Activated T-helper 1 cell treated with Interleukin-2 at 50 U/mL for 16 hours (primary cell): ENCODE measurements around the gene S1PR1.

ENCODE experiments used
- DNase-seq: peaks from one replicate; pipeline ENCODE4 v3.0.0-alpha.2; 2020; ENCODE audit warnings: low read depth

The S1PR1 gene

DNA sequence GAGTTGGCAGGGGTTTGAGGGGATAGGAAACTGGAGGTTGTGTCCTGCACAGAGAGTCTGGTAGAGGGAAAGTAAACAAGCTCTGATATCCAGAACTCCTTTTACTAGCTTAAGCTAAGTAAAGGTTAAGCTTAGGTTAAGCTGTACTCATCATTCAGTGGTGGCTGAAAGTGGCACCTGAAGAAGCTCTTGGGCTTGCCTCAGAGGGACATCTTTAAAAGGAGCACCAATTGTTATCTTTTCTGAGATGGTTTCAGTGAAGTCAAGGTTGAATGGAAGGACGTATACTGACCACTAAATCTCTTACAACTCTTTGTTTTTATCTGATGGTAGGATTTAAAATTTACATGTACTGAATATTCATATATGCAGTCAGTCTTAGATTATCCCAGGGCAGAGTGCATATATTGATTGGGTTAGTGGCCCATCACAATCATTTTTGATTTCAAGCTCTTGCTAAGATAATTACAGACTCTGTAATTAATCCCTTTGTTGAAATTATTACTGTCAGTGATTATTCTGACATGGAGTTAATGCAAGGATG lies 43.3 kb downstream of the S1PR1 start:
- no peak for DNase-seq

DNA sequence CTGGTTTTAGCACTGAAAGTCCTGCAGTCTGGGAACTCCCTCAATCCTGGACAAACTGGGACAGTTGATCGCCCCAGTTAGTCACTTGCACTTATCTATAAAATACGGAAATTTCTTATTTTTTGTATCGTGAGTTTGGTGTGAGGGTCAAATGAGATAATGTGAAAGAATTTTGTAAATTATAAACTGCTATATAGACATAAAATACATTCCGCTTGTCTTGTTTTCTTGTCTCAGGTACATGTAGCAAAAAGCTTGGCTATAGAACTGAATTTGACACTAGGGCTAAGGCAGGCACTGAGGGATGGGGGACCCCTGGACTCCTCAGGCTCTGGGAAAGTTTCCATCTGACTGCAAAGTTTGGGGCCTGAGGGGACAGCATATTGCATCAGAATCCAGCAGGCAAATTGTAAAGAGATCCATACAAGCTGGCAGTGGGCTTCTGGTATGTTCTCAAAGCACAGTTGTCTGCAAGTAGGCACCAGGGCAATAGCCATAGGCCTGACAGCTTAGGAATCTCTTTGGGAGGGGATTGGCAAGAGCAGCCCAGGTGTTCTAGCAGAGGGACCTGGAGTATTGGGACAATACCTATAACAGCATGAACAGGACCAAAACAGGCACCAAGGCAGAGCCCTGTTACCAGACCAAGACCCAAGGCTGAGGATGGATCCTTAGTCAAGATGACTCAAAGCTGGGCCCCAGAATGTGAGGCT lies 44.3 kb downstream of the S1PR1 start:
- DNase-seq = no peak

DNA sequence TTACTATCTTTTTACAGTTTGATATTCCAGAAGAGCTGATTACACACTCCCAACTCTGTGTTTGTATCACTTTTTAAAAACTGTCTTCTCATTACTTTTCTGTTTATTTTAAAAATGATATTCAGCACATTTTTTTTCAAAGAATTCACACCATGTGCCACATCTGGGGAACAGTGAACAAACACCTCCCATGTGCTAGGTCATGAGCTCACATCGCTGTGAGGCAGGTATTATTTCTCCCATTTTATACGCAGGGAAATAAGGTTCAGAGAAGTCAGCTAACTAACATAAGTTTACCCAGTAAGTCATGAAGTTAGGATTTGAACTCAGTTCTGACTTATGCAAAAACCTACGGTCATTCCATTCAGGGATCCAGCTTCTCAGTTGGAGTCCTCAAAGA lies 44.9 kb downstream of the S1PR1 start:
- DNase-seq = no peak

DNA sequence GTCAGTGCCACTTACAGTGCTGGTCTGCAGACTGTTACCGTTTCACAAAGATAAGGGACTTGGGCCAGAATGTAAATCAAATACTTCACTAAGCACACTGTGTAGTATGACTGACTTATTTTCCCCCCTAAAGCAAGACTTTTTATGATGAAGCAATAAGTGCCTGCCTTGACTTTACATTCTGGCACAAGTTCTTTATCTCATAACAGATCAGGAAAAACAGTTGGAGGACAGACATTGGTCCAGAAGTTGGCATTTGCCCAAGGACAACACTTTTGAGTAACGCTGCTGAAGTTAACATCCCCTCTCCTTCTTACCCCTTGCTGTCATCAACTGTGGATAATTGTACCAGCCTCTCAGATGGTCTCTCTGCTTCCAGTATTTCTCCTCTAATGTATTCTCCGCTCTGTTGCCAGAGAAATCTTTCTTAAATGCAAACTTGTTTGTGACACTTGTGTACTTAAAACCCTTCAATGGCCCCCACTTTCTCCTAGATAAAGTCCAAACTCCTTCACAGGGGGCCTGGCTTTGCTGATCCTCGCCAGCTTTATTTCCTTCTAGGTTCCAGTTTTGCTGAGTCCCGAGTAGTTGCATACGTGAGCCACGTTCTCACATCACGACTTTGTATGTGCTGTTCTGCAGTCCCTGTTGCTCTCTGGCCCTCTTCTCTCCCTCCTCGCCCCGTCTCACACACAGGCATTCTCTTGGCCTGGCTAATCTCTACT lies 45.7 kb downstream of the S1PR1 start:
- DNase-seq = no peak

DNA sequence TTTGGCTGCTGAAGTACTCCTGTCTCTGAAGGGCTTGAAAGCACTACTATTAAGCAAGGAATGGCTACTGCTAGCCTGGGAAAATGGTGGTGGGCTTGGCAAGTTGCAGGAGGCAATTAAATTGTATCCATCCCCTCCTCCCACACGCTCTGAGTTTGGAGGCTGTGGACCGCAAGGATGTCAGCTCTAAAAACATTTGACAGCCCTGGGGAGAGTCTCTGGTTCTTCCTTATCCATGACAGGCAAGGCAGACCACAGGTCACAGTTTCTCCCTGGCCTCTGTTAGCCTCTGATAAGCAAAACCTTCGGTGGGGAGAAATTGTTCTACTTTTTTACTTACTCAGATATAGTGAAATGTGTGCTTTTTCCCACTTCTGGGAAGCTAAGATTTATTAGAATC lies 46.6 kb downstream of the S1PR1 start:
- DNase-seq = no peak

DNA sequence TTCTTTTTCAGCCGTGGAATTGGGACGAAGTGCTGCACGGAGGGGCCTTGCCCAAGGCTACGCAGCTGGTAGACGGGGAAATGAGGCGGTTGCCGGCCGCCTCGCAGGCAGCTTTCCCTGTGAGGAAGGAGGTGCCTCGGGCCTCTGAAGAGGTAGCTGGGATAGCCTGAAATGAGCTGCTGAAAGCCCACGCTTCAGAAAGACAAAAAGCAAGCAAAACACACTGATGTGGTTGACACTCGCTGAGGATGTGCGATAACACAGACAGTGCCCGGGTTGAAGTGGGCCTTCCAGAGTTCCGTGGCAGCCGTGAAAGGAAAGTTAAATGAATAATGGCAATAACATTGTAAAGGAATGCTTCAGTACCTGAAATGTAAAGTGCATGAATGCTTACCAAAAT lies 47.2 kb downstream of the S1PR1 start:
- DNase-seq = peak; percentile 13

DNA sequence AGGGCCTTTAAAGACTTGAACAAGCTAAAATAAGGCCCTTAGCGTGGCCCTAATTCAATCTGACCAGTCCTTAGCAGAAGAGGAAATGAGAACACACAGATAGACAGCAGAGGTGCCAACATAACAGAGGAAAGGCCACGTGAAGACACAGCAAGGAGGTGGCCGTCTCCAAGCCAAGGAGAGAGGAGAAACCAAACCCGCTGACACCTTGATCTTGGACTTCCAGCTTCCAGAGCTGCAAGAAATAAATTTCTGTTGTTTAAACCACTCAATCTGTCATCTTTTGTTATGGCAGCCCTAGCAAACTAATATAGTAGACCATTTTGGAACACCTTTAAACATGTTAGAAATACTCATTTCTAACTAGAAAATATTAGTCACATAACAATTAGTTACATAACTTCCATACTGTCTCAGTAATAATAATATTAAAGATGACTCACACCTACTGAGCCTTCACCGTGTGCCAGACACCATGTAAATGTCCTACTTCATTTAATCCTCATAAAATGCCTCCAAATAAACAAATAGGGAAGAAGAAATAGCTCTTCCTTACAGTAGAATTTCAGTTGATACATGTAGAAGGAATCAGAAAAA lies 47.9 kb downstream of the S1PR1 start:
- DNase-seq = no peak

DNA sequence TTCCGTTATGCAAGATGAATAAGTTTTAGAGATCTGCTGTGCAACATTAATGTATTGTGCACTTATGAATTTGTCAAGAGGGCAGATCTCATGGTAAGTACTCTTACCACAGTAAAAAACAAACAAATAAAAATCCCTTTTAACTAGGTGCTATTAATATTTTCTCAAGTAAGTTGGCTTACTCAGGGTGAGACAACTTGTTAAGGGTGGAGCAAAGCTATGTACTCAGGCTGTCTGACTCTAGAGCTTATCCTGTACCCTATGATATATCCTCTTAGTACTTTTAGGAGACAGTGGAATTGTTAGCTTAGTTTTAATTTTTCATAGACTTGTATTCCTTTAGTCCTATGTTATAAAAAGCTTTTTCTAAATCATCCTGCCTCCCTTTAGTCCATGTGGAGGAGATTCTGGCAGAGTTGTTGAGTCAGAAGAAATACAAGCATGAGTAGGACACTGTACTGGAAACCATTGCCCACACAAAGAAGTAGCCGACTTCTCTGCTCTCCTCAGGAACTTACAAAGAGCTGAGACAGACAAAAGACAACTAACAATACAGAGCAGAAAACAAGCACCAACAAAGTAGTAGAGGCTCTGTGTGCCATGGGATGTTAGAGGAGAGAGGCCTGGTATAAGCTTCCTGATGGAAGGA lies 49.2 kb downstream of the S1PR1 start:
- DNase-seq = no peak

DNA sequence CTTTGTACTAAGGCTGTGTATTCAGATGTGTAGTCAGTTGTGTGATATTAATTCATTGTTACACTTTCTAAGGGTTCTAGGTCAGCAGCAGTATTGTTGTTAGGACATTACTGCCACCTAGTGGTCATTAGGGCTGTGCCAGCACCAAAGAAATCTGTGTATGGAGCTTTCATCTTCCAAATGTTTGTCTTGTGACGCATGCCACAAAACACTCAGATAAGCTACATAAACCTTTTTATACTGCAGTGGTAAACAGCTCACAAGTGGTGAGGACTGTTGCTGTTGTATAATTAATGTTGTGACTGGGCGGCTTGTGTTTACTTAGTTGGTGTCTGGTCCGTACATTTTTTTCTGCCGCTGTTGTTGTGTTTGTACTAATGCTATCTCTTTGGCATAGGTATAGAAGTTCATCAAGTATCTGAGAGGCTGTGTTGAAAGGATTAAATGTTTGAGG lies 51.7 kb downstream of the S1PR1 start:
- DNase-seq = peak; percentile 41

DNA sequence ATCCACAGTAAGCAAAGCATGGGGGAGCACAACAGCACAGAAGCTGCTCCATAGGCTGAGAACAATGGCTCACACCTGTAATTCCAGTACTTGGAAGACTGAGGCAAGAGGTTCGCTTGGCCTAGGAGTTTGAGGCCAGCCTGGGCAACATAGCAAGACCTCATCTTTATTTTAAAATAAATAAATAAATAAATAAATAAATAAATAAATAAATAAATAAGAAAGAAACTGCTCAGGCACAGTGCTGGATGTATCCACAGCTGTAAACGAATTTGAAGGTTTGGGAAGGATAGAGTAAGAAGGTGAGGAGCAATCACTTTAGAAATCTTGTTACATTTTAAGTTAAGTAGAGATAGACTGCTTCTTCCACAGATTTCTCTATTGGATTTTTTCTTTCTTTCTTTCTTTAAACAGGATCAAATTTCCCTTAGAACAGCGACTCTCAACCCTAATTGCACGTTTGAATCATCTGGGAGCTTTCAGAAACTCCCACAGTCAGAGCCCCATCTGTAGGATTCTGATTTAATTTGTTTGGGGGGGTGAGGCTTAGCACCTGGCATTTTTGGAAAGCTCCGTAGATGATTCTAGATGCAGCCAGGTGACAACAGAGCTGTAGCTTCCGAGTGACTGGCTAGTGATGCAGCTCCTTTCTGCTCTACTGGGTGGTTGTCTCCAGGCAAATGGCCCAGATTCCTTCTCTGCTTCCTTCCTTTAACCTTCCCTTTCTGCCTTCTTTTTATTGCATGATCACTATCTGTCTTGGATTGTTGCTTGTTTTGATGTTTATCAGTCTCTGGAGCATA lies 53.5 kb downstream of the S1PR1 start:
- DNase-seq = no peak
